Lower leg skin (tissue), 4 donors: ENCODE measurements around the gene ST8SIA6. TPM values are rescaled to one million over a fixed set of nuclear protein-coding genes. Genes with fewer than 3 reads are reported as not detected.

Source experiments
- DNase-seq, 2 donors: peaks; one replicate each; pipeline ENCODE4 v3.0.0-alpha.2; 2019; ENCODE audit warnings: low spot score in 2 of 2
- H3K4me3 ChIP-seq: fragments of 200-600 bp; sonication (generic); 2 replicates; pipeline ENCODE4 v1.5.1; 2017; ENCODE audit warnings: mild to moderate bottlenecking, low read depth; ENCODE audit not compliant: poor library complexity, severe bottlenecking
- POLR2A ChIP-seq, 2 donors: fragments of 450-650 bp; IDR thresholded peaks; one replicate each; pipeline ENCODE4 v1.6.1; 2016 to 2017; ENCODE audit warnings: antibody characterized with exemption in 2 of 2, mild to moderate bottlenecking in 1 of 2, moderate library complexity in 1 of 2
- WGBS, 2 donors: methylation state at CpG; one replicate each; pipeline ENCODE4 v1.1.5; 2018; 5-methylcytosine and 5-hydroxymethylcytosine counted together
- intact Hi-C: fragments of 100-400 bp; cut with DNase I; formaldehyde crosslinking; loops from one replicate; pipeline ENCODE4 v1.15.0; 2023; ENCODE audit warnings: low total_unique reads
- total RNA-seq, 4 donors: library from RNA; depleted of rRNA; stranded (reverse); fragments of >200 nt; gene quantifications; one replicate each; pipeline ENCODE4 v1.1.0, GENCODE V29; 2016
- TF ChIP-seq, protein P1 (sequence below), 3 donors: fragments of 450-650 bp; IDR thresholded peaks; one replicate each; pipeline ENCODE4 v1.5.1; 2016; ENCODE audit warnings: antibody characterized with exemption in 3 of 3, mild to moderate bottlenecking in 3 of 3, moderate library complexity in 2 of 3

Gene ST8SIA6
- total RNA-seq, 4 donors from 2014 or later, result 0.34 to 2.8 (median 1.5) TPM

DNA sequence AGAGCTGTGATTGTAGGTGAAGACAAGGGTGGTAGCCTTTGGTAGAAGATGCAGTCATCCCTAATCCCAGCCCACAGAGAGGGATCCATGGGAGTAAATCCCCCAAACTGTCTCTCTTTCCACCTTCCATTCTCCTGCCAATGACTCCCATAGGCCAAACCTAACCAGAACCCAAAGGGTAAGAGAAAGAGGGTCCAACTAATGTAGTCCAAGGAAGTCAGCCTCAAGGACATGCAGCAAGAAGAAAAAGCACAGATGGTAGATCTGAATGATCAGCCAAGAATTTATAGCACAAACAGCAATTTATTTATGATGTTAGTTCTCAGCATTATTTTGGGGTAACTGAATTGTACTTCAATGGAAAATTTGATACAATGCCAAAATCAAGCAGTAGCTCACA, 87.7 kb downstream of the ST8SIA6 start:
- H3K4me3 ChIP-seq, result no peak overlapping the region
- DNase-seq, result no peak
- no peak for TF ChIP-seq POLR2A (IDR thresholded peaks at IDR 0.05)
- TF ChIP-seq, protein P1, sequence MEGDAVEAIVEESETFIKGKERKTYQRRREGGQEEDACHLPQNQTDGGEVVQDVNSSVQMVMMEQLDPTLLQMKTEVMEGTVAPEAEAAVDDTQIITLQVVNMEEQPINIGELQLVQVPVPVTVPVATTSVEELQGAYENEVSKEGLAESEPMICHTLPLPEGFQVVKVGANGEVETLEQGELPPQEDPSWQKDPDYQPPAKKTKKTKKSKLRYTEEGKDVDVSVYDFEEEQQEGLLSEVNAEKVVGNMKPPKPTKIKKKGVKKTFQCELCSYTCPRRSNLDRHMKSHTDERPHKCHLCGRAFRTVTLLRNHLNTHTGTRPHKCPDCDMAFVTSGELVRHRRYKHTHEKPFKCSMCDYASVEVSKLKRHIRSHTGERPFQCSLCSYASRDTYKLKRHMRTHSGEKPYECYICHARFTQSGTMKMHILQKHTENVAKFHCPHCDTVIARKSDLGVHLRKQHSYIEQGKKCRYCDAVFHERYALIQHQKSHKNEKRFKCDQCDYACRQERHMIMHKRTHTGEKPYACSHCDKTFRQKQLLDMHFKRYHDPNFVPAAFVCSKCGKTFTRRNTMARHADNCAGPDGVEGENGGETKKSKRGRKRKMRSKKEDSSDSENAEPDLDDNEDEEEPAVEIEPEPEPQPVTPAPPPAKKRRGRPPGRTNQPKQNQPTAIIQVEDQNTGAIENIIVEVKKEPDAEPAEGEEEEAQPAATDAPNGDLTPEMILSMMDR (IDR thresholded peaks at IDR 0.05), result no peak
- intact Hi-C loops, result no loop called here

DNA sequence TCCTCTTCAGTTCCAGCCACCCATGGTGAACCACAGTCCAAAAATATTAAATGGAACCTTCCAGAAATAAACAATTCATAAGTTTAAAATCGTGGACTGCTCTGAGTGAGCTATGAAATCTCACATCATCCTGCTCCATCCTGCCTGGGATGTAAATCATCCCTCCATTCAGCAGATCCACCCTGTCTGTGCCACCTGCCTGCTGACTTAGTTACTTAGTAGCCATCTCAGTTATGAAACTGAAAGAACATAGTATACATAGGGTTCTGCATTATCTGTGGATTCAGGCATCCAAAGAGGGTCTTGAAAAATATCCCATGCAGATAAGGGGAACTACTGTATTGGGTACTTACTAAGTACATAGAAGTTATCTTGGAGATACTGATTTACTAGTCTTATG, 89.0 kb downstream of the ST8SIA6 start:
- H3K4me3 ChIP-seq, result no peak overlapping the region
- intact Hi-C loops, result no loop called here
- TF ChIP-seq, protein P1 (IDR thresholded peaks at IDR 0.05), result no peak
- TF ChIP-seq POLR2A (IDR thresholded peaks at IDR 0.05), result no peak
- 63 to 67% methylated on average over 1 of the region's 1 CpG for WGBS, 2 donors
- no peak for DNase-seq

DNA sequence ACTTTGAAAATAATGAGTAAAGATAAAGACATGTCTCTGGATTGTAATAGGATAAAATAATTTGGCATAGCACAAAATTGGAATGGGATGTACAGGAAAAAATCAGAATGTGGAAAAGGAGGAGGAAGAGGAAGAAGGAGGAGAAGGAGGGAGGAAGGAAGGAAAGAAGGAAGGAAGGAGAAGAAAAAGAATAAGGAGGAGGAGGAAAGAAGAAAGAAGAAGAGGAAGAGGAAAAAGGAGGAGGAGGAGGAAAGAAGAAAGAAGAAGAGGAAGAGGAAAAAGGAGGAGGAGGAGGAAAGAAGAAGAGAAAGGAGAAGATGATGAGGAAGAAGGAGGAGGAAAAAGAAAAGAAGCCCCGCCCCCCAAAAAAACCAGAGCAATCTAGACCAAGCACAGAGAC, 95.9 kb downstream of the ST8SIA6 start:
- TF ChIP-seq POLR2A (IDR thresholded peaks at IDR 0.05), result no peak
- TF ChIP-seq, protein P1 (IDR thresholded peaks at IDR 0.05), result no peak
- WGBS, 2 donors, result 5 to 93% methylated on average over 1 of the region's 1 CpG
- intact Hi-C loops, result no loop called here

DNA sequence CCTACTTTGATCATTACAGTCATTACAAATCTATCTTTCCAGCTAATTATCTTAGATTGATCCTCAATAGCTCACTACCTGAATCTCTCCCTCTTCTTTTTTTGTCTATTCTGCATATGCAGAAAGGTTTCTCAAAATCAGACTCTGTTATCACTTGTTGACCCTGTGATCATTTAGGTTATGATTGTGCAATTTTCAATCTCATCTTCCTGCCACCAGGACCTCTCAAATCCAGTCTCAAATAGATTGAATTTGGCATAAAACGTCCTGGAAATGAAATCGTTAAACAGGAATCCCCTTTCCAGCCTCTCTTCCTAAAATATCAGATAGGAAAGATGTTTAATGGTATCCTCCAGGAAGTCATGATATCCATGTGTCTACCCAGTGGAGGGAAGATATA, 96.6 kb downstream of the ST8SIA6 start:
- WGBS, 2 donors, result 26 to 56% methylated on average over 2 of the region's 2 CpGs
- TF ChIP-seq, protein P1 (IDR thresholded peaks at IDR 0.05), result no peak
- TF ChIP-seq POLR2A (IDR thresholded peaks at IDR 0.05), result no peak
- no peak for DNase-seq
- H3K4me3 ChIP-seq, result no peak overlapping the region
- intact Hi-C loops, result no loop called here

More for the DNA sequence above, 95.9 kb downstream of the ST8SIA6 start:
- DNase-seq, result no peak
- no peak overlapping the region for H3K4me3 ChIP-seq

DNA sequence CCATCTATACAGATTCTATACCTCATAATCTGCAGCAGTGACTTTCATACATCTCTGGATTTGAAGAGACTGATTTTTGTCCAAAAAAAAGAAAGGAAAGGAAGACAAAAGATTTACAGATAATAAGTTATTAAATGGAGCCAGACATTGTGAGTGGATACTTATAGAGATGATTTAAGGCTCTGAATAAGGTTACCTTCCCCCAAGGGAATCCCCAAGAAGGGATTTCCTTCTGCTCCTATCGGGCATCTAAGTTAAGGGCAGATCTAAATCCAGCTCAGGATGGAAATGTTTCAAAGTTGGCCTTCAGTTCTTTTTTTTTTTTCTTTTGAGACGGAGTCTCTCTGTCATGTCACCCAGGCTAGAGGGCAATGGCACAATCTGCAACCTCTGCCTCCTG, 97.6 kb downstream of the ST8SIA6 start:
- intact Hi-C loops, result no loop called here
- H3K4me3 ChIP-seq, result no peak overlapping the region
- TF ChIP-seq, protein P1 (IDR thresholded peaks at IDR 0.05), result no peak
- no peak for TF ChIP-seq POLR2A (IDR thresholded peaks at IDR 0.05)
- DNase-seq, result no peak
- WGBS, 2 donors, result 51 to 65% methylated on average over 2 of the region's 2 CpGs

DNA sequence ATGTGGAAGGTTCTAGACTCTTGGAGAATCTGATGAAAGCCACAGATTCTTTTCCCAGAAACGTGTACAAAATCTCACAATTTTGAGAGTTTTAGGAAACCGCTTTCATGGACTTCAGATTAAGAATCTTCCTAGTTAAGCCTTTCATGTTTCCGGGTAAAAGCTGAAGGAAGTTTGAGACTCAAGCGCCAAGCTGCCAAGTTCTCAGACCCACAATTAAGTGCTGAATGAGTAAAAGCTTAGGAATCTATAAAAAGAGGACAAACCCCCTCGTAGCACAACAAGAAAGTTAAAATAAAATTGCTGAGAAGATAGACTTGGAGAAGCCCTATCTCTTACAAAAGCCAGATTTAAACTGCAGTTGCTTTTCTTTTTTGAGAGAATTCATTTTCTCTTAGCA, 99.6 kb downstream of the ST8SIA6 start:
- TF ChIP-seq POLR2A (IDR thresholded peaks at IDR 0.05), result no peak
- TF ChIP-seq, protein P1 (IDR thresholded peaks at IDR 0.05), result no peak
- WGBS, 2 donors, result 32 to 57% methylated on average over 5 of the region's 5 CpGs
- H3K4me3 ChIP-seq, result no peak overlapping the region
- DNase-seq, result no peak
- intact Hi-C loops, result no loop called here
